HTERT RPE-1 (cell line): ENCODE data around the gene SLC25A40.
"Not testable (repeated sequence)": the region's sequence is repeated elsewhere in the genome, so short reads cannot be mapped to it uniquely, and the experiment has no call there.

Source experiments
- in situ Hi-C: fragments of 300-500 bp; cut with MboI; formaldehyde crosslinking; loops from 4 replicates; pipeline ENCODE4 v1.14.3; 2020; ENCODE audit warnings: low sequenced_read_pairs

The SLC25A40 gene, protein sequence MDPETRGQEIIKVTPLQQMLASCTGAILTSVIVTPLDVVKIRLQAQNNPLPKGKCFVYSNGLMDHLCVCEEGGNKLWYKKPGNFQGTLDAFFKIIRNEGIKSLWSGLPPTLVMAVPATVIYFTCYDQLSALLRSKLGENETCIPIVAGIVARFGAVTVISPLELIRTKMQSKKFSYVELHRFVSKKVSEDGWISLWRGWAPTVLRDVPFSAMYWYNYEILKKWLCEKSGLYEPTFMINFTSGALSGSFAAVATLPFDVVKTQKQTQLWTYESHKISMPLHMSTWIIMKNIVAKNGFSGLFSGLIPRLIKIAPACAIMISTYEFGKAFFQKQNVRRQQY

GRCh38 chr7:87876040-87876868 lies at the start of gene SLC25A40, which contains the start of gene DBF4:
Gene SLC25A40 (minus strand): TSS chr7:87876360. CDS start chr7:87858727, 17,633 bp downstream.
Gene DBF4 (plus strand): TSS chr7:87876493. CDS start chr7:87876733, 240 bp downstream.
- in situ Hi-C loops = no loop called here

- in situ Hi-C loops = not testable (repeated sequence)
These were observed 46.7 kb upstream of the SLC25A40 start for GRCh38 chr7:87922759-87923395.

GRCh38 chr7:87920578-87920977 lies 44.4 kb upstream of the SLC25A40 start:
- in situ Hi-C loops = no loop called here

DNA sequence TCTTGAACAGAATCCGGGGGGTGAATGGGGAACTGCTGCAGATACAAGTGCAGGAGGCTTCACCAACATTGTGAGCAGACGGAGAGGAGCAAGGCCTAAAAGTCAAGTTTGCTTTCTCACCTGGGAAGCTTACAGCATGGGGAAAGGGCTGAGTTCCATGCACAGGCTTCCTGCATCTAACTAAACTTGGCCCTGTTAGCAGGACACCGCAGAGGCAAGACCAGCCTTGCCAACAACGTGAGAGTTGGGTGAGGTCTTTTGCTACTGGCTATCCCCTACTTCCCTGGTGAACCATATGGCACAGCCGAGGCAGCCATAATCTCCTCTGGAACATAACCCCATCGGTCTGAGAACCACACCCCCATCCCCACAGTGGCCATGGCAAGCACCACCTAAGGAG lies 43.7 kb upstream of the SLC25A40 start:
- in situ Hi-C loops = no loop called here

- in situ Hi-C loops = no loop called here
These were observed 42.6 kb upstream of the SLC25A40 start for GRCh38 chr7:87918740-87919139.

DNA sequence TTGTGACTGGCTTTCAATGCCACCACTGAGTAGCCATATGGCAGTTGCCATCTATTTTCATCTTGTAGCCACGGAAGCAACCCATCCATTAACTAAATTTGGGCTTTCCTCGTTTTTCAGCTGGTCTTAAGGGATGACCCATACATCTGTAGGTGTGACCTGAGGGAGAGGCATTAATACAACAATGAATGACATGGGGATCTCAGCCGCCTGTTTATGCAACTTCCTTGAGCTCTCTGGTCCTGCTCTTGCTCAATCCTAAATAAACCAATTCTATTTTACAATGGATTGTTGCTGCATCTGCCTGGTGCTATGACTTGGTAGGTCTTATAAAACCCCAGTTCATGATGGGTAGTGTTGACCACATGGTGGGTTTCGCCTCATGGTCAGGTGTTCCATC lies 36.0 kb upstream of the SLC25A40 start:
- in situ Hi-C loops = no loop called here

DNA sequence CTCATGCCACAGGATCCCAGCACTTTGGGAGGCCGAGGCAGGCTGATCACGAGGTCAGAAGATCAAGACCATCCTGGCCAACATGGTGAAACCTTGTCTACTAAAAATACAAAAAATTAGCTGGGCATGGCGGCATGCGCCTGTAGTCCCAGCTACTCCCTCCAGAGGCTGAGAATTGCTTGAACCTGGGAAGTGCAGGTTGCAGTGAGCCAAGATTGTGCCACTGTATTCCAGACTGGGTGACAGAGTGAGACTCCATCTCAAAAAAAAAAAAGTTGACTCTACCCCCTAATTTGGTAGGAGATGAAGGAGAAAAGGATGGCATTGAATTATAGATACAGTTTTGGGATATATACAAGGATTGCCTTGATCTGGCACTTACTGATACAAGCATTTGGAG lies 32.7 kb upstream of the SLC25A40 start:
- in situ Hi-C loops = not testable (repeated sequence)

DNA sequence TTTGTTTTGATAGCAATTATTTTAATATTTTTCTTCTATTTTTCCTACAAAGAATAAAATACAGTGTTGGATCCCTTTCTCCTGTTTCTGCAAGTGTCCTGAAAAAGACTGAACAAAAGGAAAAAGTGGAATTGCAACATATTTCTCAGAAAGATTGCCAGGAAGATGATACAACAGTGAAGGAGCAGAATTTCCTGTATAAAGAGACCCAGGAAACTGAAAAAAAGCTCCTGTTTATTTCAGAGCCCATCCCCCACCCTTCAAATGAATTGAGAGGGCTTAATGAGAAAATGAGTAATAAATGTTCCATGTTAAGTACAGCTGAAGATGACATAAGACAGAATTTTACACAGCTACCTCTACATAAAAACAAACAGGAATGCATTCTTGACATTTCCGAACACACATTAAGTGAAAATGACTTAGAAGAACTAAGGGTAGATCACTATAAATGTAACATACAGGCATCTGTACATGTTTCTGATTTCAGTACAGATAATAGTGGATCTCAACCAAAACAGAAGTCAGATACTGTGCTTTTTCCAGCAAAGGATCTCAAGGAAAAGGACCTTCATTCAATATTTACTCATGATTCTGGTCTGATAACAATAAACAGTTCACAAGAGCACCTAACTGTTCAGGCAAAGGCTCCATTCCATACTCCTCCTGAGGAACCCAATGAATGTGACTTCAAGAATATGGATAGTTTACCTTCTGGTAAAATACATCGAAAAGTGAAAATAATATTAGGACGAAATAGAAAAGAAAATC lies 31.2 kb upstream of the SLC25A40 start:
- in situ Hi-C loops = not testable (repeated sequence)

DNA sequence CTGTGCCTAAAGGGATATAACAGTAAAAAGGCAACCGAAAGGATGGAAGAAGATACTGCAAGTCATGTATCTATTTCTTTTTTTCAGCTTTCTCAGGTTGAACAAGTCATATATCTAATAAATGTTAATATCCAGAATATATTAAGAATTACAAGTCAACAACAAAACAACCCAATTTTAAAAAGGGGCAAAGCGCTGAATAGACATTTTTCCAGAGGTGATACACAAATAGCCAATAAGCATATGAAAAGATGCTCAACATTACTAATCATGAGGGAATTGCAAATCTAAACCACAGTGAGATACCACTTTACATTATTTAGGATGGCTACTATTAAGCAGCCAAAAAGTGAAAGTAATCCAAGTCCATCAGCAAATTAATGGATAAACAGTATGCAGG lies 23.1 kb upstream of the SLC25A40 start:
- in situ Hi-C loops = no loop called here

DNA sequence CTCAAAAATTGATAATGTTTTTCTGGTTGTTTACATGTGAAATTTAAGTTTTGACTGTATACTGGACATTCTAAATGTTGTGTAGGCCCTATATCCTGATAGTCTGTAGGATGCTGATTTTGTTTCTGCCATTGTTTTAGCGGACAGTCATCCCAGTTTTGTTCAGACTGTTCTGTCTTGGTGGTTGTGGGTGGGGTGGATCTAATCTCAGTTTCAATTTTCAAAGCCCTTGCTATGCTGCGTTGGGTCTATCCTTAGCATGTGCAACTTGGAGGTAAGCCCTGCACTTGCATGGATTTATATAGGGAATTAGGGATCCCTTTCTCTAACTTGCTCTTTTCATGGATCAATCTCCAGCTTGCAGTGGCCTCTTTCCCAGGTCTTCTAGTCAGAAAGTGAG lies 19.2 kb upstream of the SLC25A40 start:
- in situ Hi-C loops = no loop called here

GRCh38 chr7:87886875-87887274 lies 10.7 kb upstream of the SLC25A40 start:
- in situ Hi-C loops = no loop called here

DNA sequence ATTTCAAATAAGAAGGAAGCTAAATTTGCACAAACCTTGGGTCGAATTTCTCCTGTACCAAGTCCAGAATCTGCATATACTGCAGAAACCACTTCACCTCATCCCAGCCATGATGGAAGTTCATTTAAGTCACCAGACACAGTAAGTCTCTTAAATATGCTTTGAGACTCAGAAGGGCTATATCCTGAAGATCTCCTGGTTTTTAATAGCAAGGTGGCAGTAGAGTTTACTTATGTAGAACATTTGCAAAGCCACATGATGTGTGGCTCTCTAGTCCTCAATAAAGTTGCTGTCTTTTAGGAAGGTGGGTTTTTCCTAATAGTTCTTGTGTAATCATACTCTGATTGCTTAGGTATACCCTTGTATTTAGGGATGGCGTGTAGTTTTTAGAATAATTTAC lies 8.9 kb upstream of the SLC25A40 start:
- in situ Hi-C loops = no loop called here

GRCh38 chr7:87882151-87882937 lies 6.2 kb upstream of the SLC25A40 start:
- in situ Hi-C loops = no loop called here

- in situ Hi-C loops = no loop called here
These were observed 2.1 kb upstream of the SLC25A40 start for GRCh38 chr7:87878208-87878735.

- in situ Hi-C loops = no loop called here
These were observed 1.3 kb upstream of the SLC25A40 start for GRCh38 chr7:87877366-87878040.

- in situ Hi-C loops = no loop called here
These were observed 692 bp upstream of the SLC25A40 start for GRCh38 chr7:87876869-87877234.

DNA sequence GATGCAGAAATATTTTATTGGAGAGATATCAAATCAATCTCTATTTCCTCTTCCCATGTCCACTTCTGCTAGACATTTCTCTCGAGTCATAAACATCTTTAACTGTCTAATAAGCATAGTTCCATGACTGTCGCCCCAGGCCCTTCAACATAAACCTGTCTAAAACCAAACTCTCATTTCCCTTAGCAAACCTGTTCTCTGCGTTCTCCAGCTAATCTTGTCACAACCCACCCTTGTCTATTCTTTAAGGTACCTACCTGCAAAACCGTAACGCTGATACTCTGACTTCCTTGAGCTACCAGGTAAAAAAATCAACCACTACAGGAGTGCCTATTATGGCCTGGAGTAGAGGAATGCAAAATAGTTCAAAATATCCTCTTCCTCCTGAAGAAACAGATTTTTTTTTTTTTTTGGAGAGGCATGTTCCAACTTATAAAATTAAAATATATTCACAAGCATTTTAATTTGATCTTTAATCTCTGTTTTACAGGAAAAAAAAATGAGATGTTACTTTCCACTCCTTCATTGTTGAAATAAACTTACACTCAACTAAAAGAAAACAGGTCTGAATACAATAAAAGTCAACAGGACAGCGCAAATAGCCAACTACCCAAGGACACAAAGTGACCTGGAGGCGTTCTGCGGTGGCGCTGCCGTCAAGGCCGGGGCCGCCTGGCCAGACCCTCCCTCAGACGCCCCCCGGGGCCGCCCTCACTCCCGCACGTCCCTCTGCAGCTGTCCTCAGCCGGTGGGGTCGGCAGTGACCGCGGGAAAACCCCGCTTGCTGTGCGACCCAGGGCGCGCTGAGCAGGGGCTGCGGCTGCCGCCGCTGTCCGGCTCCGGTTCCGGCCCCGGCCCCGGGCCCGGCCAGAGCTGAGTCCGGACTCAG lies 765 bp downstream of the SLC25A40 start:
- in situ Hi-C loops = no loop called here

DNA sequence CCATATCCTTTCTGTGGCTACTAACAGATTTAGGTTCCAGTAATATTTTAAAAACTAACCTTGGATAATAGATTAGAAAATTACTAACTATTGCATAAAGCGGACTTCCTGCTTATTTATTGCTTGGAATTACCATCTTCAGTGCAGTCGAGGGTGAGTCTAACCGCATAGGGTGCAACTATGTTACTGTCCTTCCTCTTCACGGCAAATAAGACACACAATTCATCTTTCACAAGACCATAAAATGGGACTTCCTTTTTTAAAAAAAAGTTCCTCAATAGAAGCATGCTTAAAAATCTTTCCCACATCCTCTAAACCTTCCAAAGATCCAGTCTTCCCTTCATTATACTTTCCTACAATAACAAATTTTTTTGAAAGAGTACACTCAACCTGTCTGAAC lies 2.1 kb downstream of the SLC25A40 start:
- in situ Hi-C loops = no loop called here
